Fibroblast of skin of abdomen (primary cell): Measurements from ENCODE around the gene FAM168B. TPM values are rescaled to one million over a fixed set of nuclear protein-coding genes. Genes with fewer than 3 reads are reported as not detected.
"Not testable (repeated sequence)": the region's sequence is repeated elsewhere in the genome, so short reads cannot be mapped to it uniquely, and the experiment has no call there.

ENCODE experiments used
- DNase-seq: peaks from one replicate; pipeline ENCODE4 v3.0.0-alpha.2; 2013
- polyA plus RNA-seq, 2 experiments: library from polyadenylated mRNA; unstranded; fragments of 120-200 nt; gene quantifications; one replicate each; pipeline ENCODE4 v1.2.1, GENCODE V29; 2013; ENCODE audit not compliant: insufficient read length in 2 of 2

FAM168B gene
- 91.4 TPM for polyA plus RNA-seq (2013, experiment 1 of 2; ENCODE audit: insufficient read length)
- 90.3 TPM for polyA plus RNA-seq (2013, experiment 2 of 2; ENCODE audit: insufficient read length)

- DNase-seq: peak; percentile 90
Observed at GRCh38 chr2:131093006-131093695, at the start of gene FAM168B. FAM168B (minus strand) TSS chr2:131093460; CDS start chr2:131082646, 10,814 bp downstream.

DNA sequence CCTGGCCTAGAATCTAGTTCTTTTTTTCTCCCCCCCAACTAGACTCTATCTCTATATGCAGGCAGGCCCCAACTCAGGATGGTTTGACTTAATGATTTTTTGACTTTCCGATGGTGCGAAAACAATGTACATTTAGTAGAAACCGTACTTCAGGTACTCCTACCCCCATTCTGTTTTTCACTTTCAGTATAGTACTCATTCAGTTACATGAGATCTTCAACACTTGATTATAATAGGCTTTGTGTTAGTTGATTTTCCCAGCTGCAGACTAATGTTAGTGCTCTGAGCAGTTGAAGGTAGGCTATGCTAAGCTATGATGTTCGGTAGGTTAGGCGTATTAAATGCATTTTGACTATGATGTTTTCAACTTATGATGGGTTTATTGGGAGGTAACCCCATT lies 49.6 kb upstream of the FAM168B start:
- no peak for DNase-seq

DNA sequence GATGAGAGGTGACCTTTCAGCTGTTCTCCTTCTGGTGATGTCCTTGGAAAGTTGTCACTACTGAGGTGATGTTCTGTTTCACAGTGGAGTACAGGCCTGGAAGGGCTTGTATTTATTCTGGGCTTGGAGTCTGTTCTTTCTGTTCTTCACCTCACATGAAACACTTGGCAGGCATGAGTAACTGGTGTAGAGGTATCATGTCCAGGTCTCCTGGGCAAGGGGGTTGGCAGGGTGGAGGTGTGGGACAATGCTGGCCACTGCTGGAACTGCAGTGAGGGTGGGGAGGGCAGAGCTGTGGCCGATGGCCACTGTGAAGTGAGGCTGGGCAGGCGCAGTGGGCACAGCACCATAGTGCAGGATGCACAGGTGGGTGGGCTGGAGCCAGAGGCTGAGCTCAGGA lies 47.3 kb upstream of the FAM168B start:
- no peak for DNase-seq

DNA sequence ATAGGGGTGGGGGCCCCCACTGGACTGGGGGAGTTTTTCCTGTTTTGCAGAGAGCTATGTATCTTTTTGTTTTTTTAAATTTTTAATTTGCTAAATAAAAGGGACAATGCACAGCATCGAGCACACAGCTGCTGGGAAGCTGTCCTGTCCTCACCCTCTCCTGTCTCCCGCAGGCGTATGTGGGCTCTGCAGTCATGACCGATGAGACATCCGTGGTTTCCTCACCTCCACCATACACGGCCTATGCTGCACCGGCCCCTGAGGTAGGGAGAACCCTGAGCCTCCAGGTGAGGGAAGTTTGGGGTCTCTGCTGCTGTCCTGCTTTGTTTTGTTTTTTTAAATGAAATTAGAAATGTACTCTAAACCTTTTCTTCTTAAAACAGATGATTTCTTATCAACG lies 39.5 kb upstream of the FAM168B start:
- DNase-seq: no peak

GRCh38 chr2:131130298-131130596 lies 37.0 kb upstream of the FAM168B start:
- DNase-seq: no peak

DNA sequence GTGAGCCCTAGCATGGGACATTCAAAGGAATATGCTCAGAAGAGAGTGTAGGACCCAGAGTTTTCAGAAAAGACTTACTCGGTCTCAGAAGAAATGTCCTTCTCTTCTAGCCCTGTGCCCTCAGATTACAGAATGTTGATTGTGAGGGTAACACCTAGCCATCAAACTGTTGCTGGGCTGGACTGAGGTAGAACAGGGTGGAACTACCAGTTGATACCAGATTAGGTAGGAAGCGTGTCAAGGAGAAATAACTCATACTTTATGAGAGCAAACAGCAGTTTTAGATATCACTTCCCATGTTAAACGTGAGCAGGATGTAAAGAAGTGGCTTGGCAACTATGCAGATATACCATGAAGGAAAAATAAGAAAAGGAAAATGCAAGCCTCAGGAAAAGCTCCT lies 34.7 kb upstream of the FAM168B start:
- DNase-seq: no peak

DNA sequence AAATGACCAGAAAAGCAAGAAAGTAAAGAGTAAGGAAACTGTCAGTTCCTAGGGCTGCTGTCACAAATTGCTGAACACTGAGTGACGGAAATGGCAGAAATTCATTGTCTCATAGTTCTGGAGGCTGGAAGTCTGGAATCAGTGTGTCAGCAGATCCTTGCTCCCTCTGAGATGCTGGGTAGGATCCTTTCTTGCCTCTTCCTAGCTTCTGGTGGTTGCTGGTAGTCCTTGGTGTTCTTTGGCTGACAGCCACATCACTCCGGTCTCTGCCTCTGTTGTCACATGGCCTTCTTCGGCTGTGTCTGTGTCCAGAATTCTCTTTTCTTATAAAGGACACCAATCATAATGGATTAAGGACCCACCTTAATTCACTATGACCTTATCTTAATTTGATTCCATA lies 33.8 kb upstream of the FAM168B start:
- DNase-seq: no peak

GRCh38 chr2:131126436-131126835 lies 33.2 kb upstream of the FAM168B start:
- DNase-seq: no peak

- DNase-seq: no peak
Observed at GRCh38 chr2:131125195-131125757, 32.0 kb upstream of the FAM168B start.

GRCh38 chr2:131123192-131123591 lies 29.9 kb upstream of the FAM168B start:
- DNase-seq: no peak

DNA sequence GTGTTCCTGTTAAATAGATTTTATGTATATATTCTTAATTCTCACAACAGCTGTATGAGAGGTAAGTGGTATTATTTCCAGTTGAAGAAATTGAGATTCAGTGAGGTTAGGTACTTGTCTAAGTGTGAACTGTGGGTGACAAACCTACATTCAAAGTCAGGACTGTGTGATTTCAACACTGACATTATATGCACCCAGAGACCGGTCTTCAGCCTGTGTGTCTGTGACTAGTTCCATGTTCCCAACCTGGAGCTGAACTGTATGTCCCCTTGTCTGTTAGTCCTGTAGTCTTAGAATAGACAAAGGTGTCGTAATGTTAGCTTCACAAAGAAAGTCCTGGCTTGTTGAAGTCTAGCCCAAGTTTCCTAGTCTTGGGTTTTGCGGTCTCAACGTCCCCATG lies 29.2 kb upstream of the FAM168B start:
- no peak for DNase-seq

DNA sequence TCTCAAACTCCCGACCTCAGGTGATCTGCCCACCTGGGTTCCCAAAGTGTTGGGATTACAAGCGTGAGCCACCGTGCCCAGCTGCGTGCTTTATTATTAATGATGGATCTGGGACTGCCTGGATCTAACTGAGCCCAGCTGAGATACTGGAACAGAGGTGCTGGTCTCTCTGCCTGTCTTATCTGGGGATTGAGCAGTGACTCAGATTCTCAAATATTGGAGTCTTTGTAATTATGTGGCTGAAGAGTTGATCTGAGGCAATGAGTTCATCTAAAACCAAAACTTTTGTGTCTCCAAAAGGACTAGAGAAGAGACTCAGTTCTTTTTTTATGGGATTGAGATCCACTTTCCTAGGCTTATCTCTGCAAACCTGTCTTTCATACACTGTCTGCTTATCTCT lies 28.2 kb upstream of the FAM168B start:
- DNase-seq: no peak

DNA sequence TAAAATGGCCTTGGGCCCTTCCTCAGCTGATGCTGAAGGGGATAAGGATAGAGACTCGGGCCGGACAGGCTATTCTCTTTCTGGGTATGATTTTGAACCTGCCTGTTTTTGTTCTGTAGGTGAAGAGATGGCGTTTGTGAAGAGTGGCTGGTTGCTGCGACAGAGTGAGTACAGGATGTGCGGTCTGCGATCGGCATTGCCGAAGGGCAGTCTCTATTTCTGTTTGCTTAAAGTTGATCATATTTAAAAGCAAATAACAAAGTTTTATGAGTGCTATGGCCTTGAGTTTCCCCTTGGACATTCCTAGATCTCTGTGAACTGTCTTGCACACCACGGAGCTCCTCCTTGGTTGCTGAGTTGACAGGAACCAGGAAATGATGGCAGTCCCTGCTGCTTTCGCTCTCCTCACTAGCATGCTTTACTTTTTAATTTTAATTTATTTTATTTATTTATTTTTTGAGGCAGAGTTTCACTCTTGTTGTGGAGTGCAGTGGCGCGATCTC lies 27.6 kb upstream of the FAM168B start:
- DNase-seq: no peak

- DNase-seq: no peak
Observed at GRCh38 chr2:131115752-131116151, 22.5 kb upstream of the FAM168B start.

DNA sequence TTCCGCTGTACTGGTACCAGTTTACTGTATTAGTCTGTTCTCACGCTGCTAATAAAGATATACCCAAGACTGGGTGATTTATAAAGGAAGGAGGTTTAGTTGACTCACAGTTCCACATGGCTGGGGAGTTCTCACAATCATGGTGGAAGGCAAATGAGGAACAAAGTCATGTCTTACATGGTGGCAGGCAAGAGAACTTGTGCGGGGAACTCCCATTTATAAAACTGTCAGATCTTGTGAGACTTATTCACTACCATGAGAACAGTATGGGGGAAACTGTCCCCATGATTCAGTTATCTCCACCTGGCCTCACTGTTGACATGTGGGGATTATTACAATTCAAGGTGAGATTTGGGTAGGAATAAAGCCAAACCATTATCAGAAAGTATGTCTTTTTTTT lies 21.7 kb upstream of the FAM168B start:
- not testable (repeated sequence) for DNase-seq

DNA sequence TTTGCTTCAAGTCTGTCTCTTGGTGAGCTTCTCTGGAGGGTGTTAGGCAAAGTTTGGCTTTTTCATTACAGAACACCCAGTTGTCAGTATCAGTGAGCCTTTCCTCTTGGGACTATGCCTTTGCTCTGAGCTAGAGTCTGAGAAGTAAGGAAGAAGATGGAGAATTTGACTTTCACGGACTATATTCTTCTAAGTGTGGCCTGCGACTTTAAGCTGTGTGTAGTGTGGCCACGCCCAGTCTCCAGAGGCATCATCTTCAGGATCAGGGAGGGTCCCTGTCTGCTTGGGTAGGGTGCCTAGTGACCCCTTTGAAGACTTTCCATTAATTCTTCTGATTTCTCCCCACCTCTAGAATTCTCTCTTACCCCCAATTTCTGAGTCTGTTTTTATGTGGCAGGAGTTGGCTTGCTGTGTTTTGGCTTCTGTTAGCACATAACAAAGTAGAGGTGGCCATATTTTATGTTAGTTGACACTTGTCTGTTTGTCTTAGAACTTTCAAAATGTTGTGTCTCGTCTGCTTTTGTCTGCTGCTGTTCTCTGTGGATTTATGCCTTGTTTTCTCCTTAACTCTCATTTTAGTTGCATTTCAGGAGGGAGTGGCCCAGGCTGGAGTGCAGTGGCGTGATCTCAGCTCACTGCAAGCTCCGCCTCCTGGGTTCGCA lies 20.4 kb upstream of the FAM168B start:
- DNase-seq: no peak

GRCh38 chr2:131112529-131112928 lies 19.3 kb upstream of the FAM168B start:
- DNase-seq: peak; percentile 16

GRCh38 chr2:131105950-131106801 lies 12.9 kb upstream of the FAM168B start:
- DNase-seq: peak; percentile 25

DNA sequence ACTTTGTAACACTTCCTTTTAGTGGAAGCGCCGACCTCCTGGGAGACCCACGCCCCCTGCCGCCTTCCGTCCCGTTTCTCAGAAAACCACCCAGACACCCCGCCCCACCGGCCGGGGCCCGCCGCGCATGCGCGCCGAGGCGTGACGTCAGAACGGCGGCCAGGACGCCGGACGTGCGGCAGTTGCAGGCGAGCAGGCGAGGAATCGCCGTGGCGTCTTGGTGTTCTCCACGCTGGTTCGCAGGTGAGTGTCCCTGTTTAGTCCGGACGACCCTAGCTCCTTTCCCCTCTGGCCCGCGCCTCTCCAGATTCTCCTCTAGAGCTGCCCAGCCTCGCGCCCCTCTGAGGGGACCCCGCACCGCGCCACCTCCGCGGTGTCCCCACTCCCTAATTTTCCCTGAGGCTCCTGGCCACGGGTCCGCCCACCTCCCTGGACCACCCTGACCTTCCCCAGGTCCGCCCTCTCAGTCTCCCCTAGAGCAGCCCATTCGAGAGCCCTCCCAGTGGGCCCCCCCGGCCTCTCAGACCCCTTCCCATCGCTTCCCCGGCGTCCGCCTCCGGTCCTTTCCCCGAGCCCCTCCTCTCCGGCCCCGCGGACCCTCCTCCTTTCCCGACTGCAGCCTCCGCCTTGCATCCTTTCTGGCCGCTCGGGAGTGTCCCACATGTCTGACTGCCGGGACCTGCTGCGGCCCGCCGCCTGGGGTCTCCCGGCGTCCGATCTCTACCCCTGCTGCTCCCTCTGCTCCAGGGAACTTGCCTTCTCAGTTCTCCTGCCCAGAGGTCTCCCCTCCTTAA lies 12.1 kb upstream of the FAM168B start, which contains the start of gene PLEKHB2:
Gene PLEKHB2 (plus strand): TSS at position 181 of the 794 bp plus-strand sequence. CDS start 15,606 bp downstream, outside the sequence.
- DNase-seq: peak; percentile 88

DNA sequence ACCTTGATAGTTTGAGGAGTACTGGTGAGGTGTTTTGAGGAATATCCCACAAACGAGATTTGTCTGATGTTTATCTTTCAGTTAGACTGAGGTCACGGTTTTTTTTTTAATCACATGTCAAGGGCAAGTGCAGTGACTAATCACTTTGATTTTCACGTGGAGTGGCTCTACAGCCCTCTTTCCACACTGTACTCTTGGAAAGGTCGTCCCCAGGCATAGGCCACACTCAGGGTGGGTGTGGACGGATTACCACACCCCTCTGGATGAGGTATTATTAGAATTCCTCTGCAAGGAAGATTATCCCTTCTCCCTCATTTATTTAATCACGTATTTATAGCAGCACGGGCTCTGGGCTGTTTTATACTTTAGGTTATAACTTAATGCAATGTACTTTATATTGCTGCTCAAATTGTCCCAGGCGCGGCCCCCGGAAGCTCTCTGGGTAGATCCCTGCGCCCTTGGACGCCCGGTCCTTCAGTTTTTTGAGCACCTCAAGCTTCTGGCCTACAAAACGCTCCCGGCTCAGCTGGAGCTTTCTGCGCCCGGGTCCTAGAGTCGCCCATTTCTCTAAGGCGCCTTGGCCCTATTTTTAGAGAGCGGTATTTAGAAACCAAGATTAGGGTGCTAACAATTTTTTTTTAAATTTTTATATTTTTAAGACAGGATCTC lies 11.4 kb upstream of the FAM168B start:
- peak; percentile 79 for DNase-seq

DNA sequence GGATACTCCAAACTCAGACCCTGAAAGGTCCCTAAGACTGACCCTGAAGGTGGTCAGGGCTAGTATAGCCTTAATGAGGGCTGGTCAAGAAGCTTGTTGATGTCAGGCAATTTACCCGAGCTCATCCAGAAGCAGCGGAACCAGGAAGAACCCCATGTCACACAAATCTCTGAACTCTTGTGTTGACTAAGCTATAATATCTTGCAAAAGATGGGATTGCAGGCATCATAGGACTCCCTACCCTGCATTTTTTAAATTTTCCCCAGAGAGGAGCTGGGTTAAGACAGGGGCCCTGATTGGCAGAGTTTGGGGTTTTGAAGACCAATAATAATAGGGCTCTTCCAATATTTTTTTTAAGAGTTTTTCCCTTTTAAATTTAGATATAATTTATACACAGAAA lies 9.9 kb upstream of the FAM168B start:
- no peak for DNase-seq
